ENCODE results near the gene LRRC36.

- no peak for TF ChIP-seq CTCF (IDR thresholded peaks at IDR 0.05; ENCODE audit: insufficient read depth, low read length)
- TF ChIP-seq POLR2AphosphoS5 (IDR thresholded peaks at IDR 0.05; ENCODE audit: low read depth) = no peak
- no peak for TF ChIP-seq SPI1 (IDR thresholded peaks at IDR 0.05; ENCODE audit: borderline replicate concordance, low read depth)
- no peak for TF ChIP-seq REST (IDR thresholded peaks at IDR 0.05; ENCODE audit: insufficient replicate concordance, low read depth)
- TF ChIP-seq GABPA (IDR thresholded peaks at IDR 0.05; ENCODE audit: low read depth) = no peak
Observed at GRCh38 chr16:67419931-67420330, 93.3 kb downstream of the LRRC36 start.
